IPS DF 4.7 (cell line): ENCODE results near the gene DLG5.

Experiments
- DNase-seq: peaks from one replicate; pipeline ENCODE4 v3.0.0-alpha.2; 2013; ENCODE audit warnings: low spot score; ENCODE audit errors: extremely low read depth

Gene DLG5

GRCh38 chr10:77926566-77927401 is at the start of gene DLG5:
TSS of gene DLG5 (minus strand) at chr10:77926755. CDS start at chr10:77926520, 235 bp downstream.
- no peak for DNase-seq

GRCh38 chr10:77975086-77975666 is 48.6 kb upstream of the DLG5 start:
- no peak for DNase-seq

- peak; percentile 66 for DNase-seq
These were observed 48.0 kb upstream of the DLG5 start for GRCh38 chr10:77974396-77975074.

GRCh38 chr10:77973276-77973675 is 46.7 kb upstream of the DLG5 start:
- no peak for DNase-seq

GRCh38 chr10:77972148-77972547 is 45.6 kb upstream of the DLG5 start:
- DNase-seq = no peak

GRCh38 chr10:77971804-77972144 is 45.2 kb upstream of the DLG5 start:
- DNase-seq = no peak

GRCh38 chr10:77970869-77971803 is 44.6 kb upstream of the DLG5 start:
- DNase-seq = no peak

GRCh38 chr10:77969114-77969513 is 42.6 kb upstream of the DLG5 start:
- no peak for DNase-seq

GRCh38 chr10:77967611-77968022 is 41.1 kb upstream of the DLG5 start:
- DNase-seq = no peak

- DNase-seq = no peak
These were observed 38.7 kb upstream of the DLG5 start for GRCh38 chr10:77965294-77965693.

- DNase-seq = no peak
These were observed 38.3 kb upstream of the DLG5 start for GRCh38 chr10:77964811-77965210.

- DNase-seq = no peak
These were observed 37.3 kb upstream of the DLG5 start for GRCh38 chr10:77963901-77964300.

GRCh38 chr10:77962350-77963146 is 36.0 kb upstream of the DLG5 start:
- DNase-seq = no peak

- DNase-seq = no peak
These were observed 35.1 kb upstream of the DLG5 start for GRCh38 chr10:77961668-77962067.

- DNase-seq = no peak
These were observed 34.3 kb upstream of the DLG5 start for GRCh38 chr10:77960829-77961329.

- DNase-seq = no peak
These were observed 33.4 kb upstream of the DLG5 start for GRCh38 chr10:77959887-77960455.

- no peak for DNase-seq
These were observed 32.8 kb upstream of the DLG5 start for GRCh38 chr10:77959384-77959783.

- DNase-seq = no peak
These were observed 28.6 kb upstream of the DLG5 start for GRCh38 chr10:77955136-77955535.

- DNase-seq = no peak
These were observed 22.6 kb upstream of the DLG5 start for GRCh38 chr10:77949167-77949566.

GRCh38 chr10:77946084-77946483 is 19.5 kb upstream of the DLG5 start:
- no peak for DNase-seq
